HepG2 (cell line): ENCODE results near the gene PADI4. TPM values are rescaled to one million over a fixed set of nuclear protein-coding genes. Genes with fewer than 3 reads are reported as not detected.

ENCODE experiments used
- ATF1 ChIP-seq: IDR thresholded peaks from 2 replicates; pipeline ENCODE4 v1.6.1; 2016; ENCODE audit warnings: mild to moderate bottlenecking, control low read depth
- CCDC6 ChIP-seq: sonication (generic); formaldehyde crosslinking; IDR thresholded peaks from 2 replicates; pipeline ENCODE4 v1.8.1; 2022; ENCODE audit warnings: mild to moderate bottlenecking, missing genetic modification reagents, moderate library complexity
- EP300 ChIP-seq, 3 experiments: sonication (generic) in 1 of 3; formaldehyde crosslinking in 1 of 3; IDR thresholded peaks; 2 replicates each; pipeline versions ENCODE4 v1.5.1 to v1.6.1; 2011 to 2020; ENCODE audit warnings: low read depth in 2 of 3, low read length in 2 of 3, borderline replicate concordance in 1 of 3, improper control_type of control experiment in 1 of 3, mild to moderate bottlenecking in 1 of 3, missing genetic modification reagents in 1 of 3, moderate library complexity in 1 of 3
- GABPA ChIP-seq, 2 experiments: IDR thresholded peaks; 2 replicates each; pipeline ENCODE4 v1.6.1; 2011 to 2016; ENCODE audit warnings: low read depth in 2 of 2, low read length in 1 of 2, missing biosample characterization in 1 of 2, missing genetic modification characterization in 1 of 2
- HHEX ChIP-seq: IDR thresholded peaks from 2 replicates; pipeline ENCODE4 v1.6.1; 2016; ENCODE audit warnings: control low read depth
- polyA plus RNA-seq, 8 experiments: library from polyadenylated mRNA; depleted of rRNA in 3 of 8; stranded (reverse) in 7 of 8; unstranded in 1 of 8; fragments of >200 nt; fragmentation: Illumina TruSeq in 4 of 8; extraction: Trizol in 4 of 8; gene quantifications; 2 replicates each; pipeline versions ENCODE4 v1.2.1 to v1.2.3, GENCODE V29; 2011 to 2016; ENCODE audit warnings: low read depth in 4 of 8, missing spikeins in 1 of 8, mixed read lengths in 1 of 8; ENCODE audit not compliant: insufficient read depth in 1 of 8
- total RNA-seq, 5 experiments: library from RNA; depleted of rRNA; stranded (reverse); fragments of >200 nt; fragmentation: Illumina TruSeq; extraction: Trizol; gene quantifications; 2 replicates each; pipeline ENCODE4 v1.2.3, GENCODE V29; 2016; ENCODE audit warnings: low read depth in 1 of 5
- TF ChIP-seq, protein P1 (sequence below): IDR thresholded peaks from 2 replicates; pipeline ENCODE4 v1.6.1; 2018; ENCODE audit warnings: missing genetic modification reagents
- TF ChIP-seq, protein P2 (sequence below): fragments of 450-650 bp; IDR thresholded peaks from 2 replicates; pipeline ENCODE4 v1.6.1; 2017; ENCODE audit warnings: mild to moderate bottlenecking
- TF ChIP-seq, protein P3 (sequence below): sonication (generic); formaldehyde crosslinking; IDR thresholded peaks from 2 replicates; pipeline ENCODE4 v1.4.0; 2020; ENCODE audit warnings: mild to moderate bottlenecking, missing genetic modification reagents
- TF ChIP-seq, protein P4 (sequence below): sonication (generic); formaldehyde crosslinking; conservative IDR thresholded peaks from 2 replicates; pipeline ENCODE4 v1.4.0; 2020; ENCODE audit warnings: missing genetic modification reagents
- TF ChIP-seq, protein P5 (sequence below): IDR thresholded peaks from 2 replicates; pipeline ENCODE4 v1.6.1; 2016; ENCODE audit warnings: low read depth, control low read depth

Gene PADI4
- total and polyA plus RNA-seq, 2 of the 13 experiments (the other 11 are each of a cell fraction or from before 2014, with no cell fraction given), result 0.04 TPM

DNA sequence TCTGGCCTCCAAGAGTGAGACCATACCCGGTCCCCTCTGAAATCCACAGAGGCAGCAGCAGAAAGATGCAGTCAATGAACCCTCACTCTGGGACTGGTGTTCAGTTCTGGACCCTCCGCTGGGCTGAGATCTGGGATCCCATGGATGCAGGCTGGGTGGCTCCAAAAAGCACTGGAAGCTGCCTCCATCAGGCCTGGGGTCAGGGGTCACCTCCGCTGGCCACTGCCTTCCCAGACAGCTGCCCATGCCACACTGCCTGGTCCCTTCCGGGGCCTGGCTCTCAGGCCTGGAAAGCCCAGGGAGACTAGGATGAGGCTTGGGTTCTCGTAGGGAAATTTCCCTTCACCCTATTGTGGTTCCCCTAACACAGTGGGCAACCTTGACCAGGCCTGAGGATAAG lies 21.4 kb upstream of the PADI4 start (continued):
- TF ChIP-seq EP300 (IDR thresholded peaks at IDR 0.05; ENCODE audit: low read depth in 2 of 2, low read length in 2 of 2), result no peak
- no peak for TF ChIP-seq EP300 (CRISPR knock-in tag; IDR thresholded peaks at IDR 0.05; ENCODE audit: borderline replicate concordance)
- no peak for TF ChIP-seq HHEX (CRISPR knock-in tag)
- TF ChIP-seq, protein P1, sequence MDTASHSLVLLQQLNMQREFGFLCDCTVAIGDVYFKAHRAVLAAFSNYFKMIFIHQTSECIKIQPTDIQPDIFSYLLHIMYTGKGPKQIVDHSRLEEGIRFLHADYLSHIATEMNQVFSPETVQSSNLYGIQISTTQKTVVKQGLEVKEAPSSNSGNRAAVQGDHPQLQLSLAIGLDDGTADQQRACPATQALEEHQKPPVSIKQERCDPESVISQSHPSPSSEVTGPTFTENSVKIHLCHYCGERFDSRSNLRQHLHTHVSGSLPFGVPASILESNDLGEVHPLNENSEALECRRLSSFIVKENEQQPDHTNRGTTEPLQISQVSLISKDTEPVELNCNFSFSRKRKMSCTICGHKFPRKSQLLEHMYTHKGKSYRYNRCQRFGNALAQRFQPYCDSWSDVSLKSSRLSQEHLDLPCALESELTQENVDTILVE (CRISPR knock-in tag), result no peak
- TF ChIP-seq, protein P2, sequence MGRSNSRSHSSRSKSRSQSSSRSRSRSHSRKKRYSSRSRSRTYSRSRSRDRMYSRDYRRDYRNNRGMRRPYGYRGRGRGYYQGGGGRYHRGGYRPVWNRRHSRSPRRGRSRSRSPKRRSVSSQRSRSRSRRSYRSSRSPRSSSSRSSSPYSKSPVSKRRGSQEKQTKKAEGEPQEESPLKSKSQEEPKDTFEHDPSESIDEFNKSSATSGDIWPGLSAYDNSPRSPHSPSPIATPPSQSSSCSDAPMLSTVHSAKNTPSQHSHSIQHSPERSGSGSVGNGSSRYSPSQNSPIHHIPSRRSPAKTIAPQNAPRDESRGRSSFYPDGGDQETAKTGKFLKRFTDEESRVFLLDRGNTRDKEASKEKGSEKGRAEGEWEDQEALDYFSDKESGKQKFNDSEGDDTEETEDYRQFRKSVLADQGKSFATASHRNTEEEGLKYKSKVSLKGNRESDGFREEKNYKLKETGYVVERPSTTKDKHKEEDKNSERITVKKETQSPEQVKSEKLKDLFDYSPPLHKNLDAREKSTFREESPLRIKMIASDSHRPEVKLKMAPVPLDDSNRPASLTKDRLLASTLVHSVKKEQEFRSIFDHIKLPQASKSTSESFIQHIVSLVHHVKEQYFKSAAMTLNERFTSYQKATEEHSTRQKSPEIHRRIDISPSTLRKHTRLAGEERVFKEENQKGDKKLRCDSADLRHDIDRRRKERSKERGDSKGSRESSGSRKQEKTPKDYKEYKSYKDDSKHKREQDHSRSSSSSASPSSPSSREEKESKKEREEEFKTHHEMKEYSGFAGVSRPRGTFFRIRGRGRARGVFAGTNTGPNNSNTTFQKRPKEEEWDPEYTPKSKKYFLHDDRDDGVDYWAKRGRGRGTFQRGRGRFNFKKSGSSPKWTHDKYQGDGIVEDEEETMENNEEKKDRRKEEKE, result no peak
- TF ChIP-seq, protein P3, sequence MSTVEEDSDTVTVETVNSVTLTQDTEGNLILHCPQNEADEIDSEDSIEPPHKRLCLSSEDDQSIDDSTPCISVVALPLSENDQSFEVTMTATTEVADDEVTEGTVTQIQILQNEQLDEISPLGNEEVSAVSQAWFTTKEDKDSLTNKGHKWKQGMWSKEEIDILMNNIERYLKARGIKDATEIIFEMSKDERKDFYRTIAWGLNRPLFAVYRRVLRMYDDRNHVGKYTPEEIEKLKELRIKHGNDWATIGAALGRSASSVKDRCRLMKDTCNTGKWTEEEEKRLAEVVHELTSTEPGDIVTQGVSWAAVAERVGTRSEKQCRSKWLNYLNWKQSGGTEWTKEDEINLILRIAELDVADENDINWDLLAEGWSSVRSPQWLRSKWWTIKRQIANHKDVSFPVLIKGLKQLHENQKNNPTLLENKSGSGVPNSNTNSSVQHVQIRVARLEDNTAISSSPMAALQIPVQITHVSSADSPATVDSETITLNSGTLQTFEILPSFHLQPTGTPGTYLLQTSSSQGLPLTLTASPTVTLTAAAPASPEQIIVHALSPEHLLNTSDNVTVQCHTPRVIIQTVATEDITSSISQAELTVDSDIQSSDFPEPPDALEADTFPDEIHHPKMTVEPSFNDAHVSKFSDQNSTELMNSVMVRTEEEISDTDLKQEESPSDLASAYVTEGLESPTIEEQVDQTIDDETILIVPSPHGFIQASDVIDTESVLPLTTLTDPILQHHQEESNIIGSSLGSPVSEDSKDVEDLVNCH (CRISPR knock-in tag), result no peak
- TF ChIP-seq ATF1 (CRISPR knock-in tag), result no peak
- TF ChIP-seq CCDC6, result no peak
- TF ChIP-seq, protein P4, sequence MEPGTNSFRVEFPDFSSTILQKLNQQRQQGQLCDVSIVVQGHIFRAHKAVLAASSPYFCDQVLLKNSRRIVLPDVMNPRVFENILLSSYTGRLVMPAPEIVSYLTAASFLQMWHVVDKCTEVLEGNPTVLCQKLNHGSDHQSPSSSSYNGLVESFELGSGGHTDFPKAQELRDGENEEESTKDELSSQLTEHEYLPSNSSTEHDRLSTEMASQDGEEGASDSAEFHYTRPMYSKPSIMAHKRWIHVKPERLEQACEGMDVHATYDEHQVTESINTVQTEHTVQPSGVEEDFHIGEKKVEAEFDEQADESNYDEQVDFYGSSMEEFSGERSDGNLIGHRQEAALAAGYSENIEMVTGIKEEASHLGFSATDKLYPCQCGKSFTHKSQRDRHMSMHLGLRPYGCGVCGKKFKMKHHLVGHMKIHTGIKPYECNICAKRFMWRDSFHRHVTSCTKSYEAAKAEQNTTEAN (CRISPR knock-in tag), result no peak
- TF ChIP-seq GABPA (IDR thresholded peaks at IDR 0.05; ENCODE audit: low read depth, low read length), result no peak
- TF ChIP-seq GABPA (CRISPR knock-in tag; IDR thresholded peaks at IDR 0.05; ENCODE audit: low read depth), result no peak
- TF ChIP-seq, protein P5, sequence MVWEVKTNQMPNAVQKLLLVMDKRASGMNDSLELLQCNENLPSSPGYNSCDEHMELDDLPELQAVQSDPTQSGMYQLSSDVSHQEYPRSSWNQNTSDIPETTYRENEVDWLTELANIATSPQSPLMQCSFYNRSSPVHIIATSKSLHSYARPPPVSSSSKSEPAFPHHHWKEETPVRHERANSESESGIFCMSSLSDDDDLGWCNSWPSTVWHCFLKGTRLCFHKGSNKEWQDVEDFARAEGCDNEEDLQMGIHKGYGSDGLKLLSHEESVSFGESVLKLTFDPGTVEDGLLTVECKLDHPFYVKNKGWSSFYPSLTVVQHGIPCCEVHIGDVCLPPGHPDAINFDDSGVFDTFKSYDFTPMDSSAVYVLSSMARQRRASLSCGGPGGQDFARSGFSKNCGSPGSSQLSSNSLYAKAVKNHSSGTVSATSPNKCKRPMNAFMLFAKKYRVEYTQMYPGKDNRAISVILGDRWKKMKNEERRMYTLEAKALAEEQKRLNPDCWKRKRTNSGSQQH (CRISPR knock-in tag), result no peak
- TF ChIP-seq, all 625 proteins: peak for 0
